ENCODE measurements around the gene TGFBR3. TPM values are rescaled to one million over a fixed set of nuclear protein-coding genes. Genes with fewer than 3 reads are reported as not detected.

Gene TGFBR3
- total RNA-seq, 1 donor from 2014 or later, result 2.5 TPM

DNA sequence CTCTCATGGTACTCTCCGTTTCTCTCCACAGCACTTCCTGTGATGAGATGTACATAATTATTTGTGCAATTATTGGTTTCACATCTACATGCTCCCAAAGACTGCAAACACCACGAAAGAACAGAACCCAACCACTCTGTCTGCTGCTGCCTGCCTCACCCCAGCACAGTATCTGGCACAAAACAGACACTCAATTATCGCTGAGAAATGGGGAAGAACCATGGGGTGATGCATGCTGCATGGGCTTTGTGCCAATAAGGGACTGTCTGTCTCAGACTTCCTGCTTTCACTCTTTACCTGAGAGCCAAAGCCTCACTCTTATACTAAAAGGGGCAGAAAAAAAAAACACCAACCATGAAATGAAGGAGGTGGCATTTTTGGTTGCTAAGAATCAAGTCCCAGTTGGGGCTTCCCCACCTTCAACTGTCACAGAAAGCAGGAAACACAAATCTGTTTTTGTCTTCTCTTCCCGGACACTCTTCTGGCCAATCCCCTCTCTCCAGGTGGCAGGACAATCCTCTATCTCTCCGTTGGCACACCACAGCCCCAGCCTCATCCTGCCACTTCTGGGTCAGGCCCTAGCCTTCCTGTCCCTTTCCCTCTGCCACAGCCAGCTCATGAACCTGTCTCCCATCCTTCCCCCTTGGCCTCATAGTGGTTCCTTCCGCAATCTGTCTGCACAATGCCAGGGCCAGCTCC, 82.0 kb downstream of the TGFBR3 start:
- Histone ChIP-seq H3K4me3 (ENCODE audit: insufficient read depth, low read depth, low read length) (no peak overlapping the region), H3K9ac (ENCODE audit: low read length) (no peak overlapping the region), H3K4me2 (ENCODE audit: low read length) (peak overlapping the region; percentile 27), H3K4me1 (ENCODE audit: insufficient read depth, low read length) (peaks cover 4% of the 10 kb centered on the region), H3K79me2 (ENCODE audit: insufficient read depth, low read length) (no peaks in the 10 kb centered on the region), H3K36me3 (ENCODE audit: insufficient read depth, low read length) (no peaks in the 10 kb centered on the region), H3K9me3 (ENCODE audit: insufficient read depth, low read depth, low read length) (no peaks in the 10 kb centered on the region), H4K20me1 (ENCODE audit: insufficient read depth, low read length) (no peaks in the 10 kb centered on the region), H3K27me3 (ENCODE audit: insufficient read depth, low read length) (no peaks in the 10 kb centered on the region), H3K27ac (ENCODE audit: low read depth, low read length) (no peak overlapping the region), H2AFZ (ENCODE audit: low read depth, low read length) (no peak overlapping the region)
- no peak for FAIRE-seq
- H3K27ac Mint-ChIP-seq (ENCODE audit: unreplicated experiment), result no peak overlapping the region
- peaks cover 12% of the 10 kb centered on the region for H3K27me3 Mint-ChIP-seq (ENCODE audit: low read depth, unreplicated experiment)
- TF ChIP-seq, protein P1, sequence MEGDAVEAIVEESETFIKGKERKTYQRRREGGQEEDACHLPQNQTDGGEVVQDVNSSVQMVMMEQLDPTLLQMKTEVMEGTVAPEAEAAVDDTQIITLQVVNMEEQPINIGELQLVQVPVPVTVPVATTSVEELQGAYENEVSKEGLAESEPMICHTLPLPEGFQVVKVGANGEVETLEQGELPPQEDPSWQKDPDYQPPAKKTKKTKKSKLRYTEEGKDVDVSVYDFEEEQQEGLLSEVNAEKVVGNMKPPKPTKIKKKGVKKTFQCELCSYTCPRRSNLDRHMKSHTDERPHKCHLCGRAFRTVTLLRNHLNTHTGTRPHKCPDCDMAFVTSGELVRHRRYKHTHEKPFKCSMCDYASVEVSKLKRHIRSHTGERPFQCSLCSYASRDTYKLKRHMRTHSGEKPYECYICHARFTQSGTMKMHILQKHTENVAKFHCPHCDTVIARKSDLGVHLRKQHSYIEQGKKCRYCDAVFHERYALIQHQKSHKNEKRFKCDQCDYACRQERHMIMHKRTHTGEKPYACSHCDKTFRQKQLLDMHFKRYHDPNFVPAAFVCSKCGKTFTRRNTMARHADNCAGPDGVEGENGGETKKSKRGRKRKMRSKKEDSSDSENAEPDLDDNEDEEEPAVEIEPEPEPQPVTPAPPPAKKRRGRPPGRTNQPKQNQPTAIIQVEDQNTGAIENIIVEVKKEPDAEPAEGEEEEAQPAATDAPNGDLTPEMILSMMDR (IDR thresholded peaks at IDR 0.05; ENCODE audit: insufficient read depth, low read depth, low read length), result no peak
- no peak for TF ChIP-seq EZH2 (IDR thresholded peaks at IDR 0.05; ENCODE audit: insufficient read depth, low read length)
- DNase-seq (ENCODE audit: low read depth), result no peak
- no peak overlapping the region for H3K4me3 Mint-ChIP-seq (ENCODE audit: unreplicated experiment)
- peaks cover 19% of the 10 kb centered on the region for H3K4me1 Mint-ChIP-seq (ENCODE audit: low read depth, unreplicated experiment)
- peaks cover 3% of the 10 kb centered on the region for H3K36me3 Mint-ChIP-seq (ENCODE audit: low read depth, unreplicated experiment)
- H3K9me3 Mint-ChIP-seq (ENCODE audit: unreplicated experiment), result no peaks in the 10 kb centered on the region

DNA sequence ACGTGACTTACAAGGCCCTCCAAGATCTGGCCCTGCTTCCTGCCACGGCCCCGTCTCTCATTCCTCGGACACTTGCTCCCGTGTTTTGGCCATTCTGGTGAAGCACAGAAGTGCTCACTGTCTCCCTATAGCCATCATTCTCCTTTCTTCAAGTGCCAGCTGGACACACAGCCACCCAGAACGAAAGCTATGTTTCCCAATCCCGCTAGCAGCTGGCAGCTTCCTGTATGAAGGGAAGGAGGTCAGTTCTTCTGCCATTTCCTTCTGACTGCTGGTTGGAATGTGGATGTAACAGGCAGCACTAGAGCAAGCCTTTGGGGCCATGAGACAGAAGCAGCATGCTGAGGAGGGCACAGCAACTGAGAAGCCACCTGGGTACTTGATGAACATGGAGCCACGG, 82.8 kb downstream of the TGFBR3 start:
- H3K27me3 Mint-ChIP-seq (ENCODE audit: low read depth, unreplicated experiment), result peaks cover 20% of the 10 kb centered on the region
- H3K4me3 Mint-ChIP-seq (ENCODE audit: unreplicated experiment), result no peak overlapping the region
- H3K27ac Mint-ChIP-seq (ENCODE audit: unreplicated experiment), result no peak overlapping the region
- peaks cover 3% of the 10 kb centered on the region for H3K36me3 Mint-ChIP-seq (ENCODE audit: low read depth, unreplicated experiment)
- Histone ChIP-seq H3K36me3 (ENCODE audit: insufficient read depth, low read length) (no peaks in the 10 kb centered on the region), H2AFZ (ENCODE audit: low read depth, low read length) (no peak overlapping the region), H3K4me2 (ENCODE audit: low read length) (no peak overlapping the region), H4K20me1 (ENCODE audit: insufficient read depth, low read length) (no peaks in the 10 kb centered on the region), H3K4me3 (ENCODE audit: insufficient read depth, low read depth, low read length) (no peak overlapping the region), H3K4me1 (ENCODE audit: insufficient read depth, low read length) (peaks cover 4% of the 10 kb centered on the region), H3K79me2 (ENCODE audit: insufficient read depth, low read length) (no peaks in the 10 kb centered on the region), H3K27ac (ENCODE audit: low read depth, low read length) (no peak overlapping the region), H3K9ac (ENCODE audit: low read length) (no peak overlapping the region), H3K9me3 (ENCODE audit: insufficient read depth, low read depth, low read length) (no peaks in the 10 kb centered on the region), H3K27me3 (ENCODE audit: insufficient read depth, low read length) (no peaks in the 10 kb centered on the region)
- TF ChIP-seq EZH2 (IDR thresholded peaks at IDR 0.05; ENCODE audit: insufficient read depth, low read length), result no peak
- TF ChIP-seq, protein P1 (IDR thresholded peaks at IDR 0.05; ENCODE audit: insufficient read depth, low read depth, low read length), result no peak
- H3K9me3 Mint-ChIP-seq (ENCODE audit: unreplicated experiment), result no peaks in the 10 kb centered on the region
- DNase-seq (ENCODE audit: low read depth), result no peak
- no peak for FAIRE-seq
- peaks cover 21% of the 10 kb centered on the region for H3K4me1 Mint-ChIP-seq (ENCODE audit: low read depth, unreplicated experiment)

DNA sequence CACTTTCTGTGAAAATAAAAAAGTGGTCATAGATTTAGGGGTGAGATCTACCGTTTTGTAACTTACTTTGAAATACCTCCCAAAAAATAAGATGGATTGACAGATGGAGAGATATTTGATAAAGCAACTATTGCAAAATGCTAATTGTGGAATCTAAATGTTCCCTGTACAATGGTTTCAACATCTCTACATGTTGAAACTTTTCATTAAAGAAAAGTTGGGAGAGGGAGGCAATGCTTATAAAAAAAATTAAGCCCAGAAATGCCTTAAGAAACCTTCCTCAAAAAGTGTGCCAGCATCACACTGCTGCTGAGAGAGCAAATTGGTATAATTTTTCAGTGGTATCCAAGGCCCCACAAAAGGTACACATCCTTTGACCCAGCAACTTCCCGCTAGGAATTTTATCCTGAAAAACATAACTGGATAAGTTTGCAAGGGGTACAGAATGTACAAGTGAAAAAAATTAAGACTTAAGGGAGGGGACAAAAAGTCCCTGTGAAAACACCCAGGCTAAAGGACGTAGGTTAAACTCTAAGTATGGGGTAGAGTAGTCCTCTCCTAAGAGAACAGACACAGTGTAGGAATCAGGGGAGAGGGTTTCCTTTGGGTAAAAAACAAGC, 84.3 kb downstream of the TGFBR3 start:
- no peaks in the 10 kb centered on the region for H3K36me3 ChIP-seq (ENCODE audit: insufficient read depth, low read length)
- Mint-ChIP-seq H3K27me3 (ENCODE audit: low read depth, unreplicated experiment) (peaks cover 20% of the 10 kb centered on the region), H3K4me1 (ENCODE audit: low read depth, unreplicated experiment) (peaks cover 18% of the 10 kb centered on the region), H3K9me3 (ENCODE audit: unreplicated experiment) (no peaks in the 10 kb centered on the region), H3K27ac (ENCODE audit: unreplicated experiment) (no peak overlapping the region), H3K36me3 (ENCODE audit: low read depth, unreplicated experiment) (peaks cover 3% of the 10 kb centered on the region), H3K4me3 (ENCODE audit: unreplicated experiment) (no peak overlapping the region)
- no peak overlapping the region for H3K27ac ChIP-seq (ENCODE audit: low read depth, low read length)
- no peaks in the 10 kb centered on the region for H3K79me2 ChIP-seq (ENCODE audit: insufficient read depth, low read length)
- no peak overlapping the region for H2AFZ ChIP-seq (ENCODE audit: low read depth, low read length)
- no peak overlapping the region for H3K9ac ChIP-seq (ENCODE audit: low read length)
- DNase-seq (ENCODE audit: low read depth), result no peak
- FAIRE-seq, result no peak
- H4K20me1 ChIP-seq (ENCODE audit: insufficient read depth, low read length), result no peaks in the 10 kb centered on the region
- H3K4me3 ChIP-seq (ENCODE audit: insufficient read depth, low read depth, low read length), result no peak overlapping the region
- no peak for TF ChIP-seq EZH2 (IDR thresholded peaks at IDR 0.05; ENCODE audit: insufficient read depth, low read length)
- TF ChIP-seq, protein P1 (IDR thresholded peaks at IDR 0.05; ENCODE audit: insufficient read depth, low read depth, low read length), result no peak
- H3K4me2 ChIP-seq (ENCODE audit: low read length), result no peak overlapping the region
- H3K27me3 ChIP-seq (ENCODE audit: insufficient read depth, low read length), result no peaks in the 10 kb centered on the region
- no peaks in the 10 kb centered on the region for H3K9me3 ChIP-seq (ENCODE audit: insufficient read depth, low read depth, low read length)
- H3K4me1 ChIP-seq (ENCODE audit: insufficient read depth, low read length), result peaks cover 4% of the 10 kb centered on the region

Data from astrocyte (in vitro differentiated cells and primary cell).